WTC11 (cell line): ENCODE results near the gene NOC2L. TPM values are rescaled to one million over a fixed set of nuclear protein-coding genes. Genes with fewer than 3 reads are reported as not detected.

Experiments
- ATAC-seq: fragments of 200-7000 bp; cut with Tn5 transposase; 2 replicates; pipeline ENCODE4 v1.10.0; 2021; ENCODE audit warnings: mild to moderate bottlenecking, moderate library complexity
- CTCF ChIA-PET: fragments of 300-600 bp; sonication (Branson Sonifier 250); formaldehyde crosslinking; loops from one replicate; lab custom pipeline; 2021; ENCODE audit warnings: antibody characterized with exemption; lab: Charles Lee
- POLR2A ChIA-PET: fragments of 350-600 bp; sonication (Branson Sonifier 250); formaldehyde crosslinking; loops from one replicate; lab custom pipeline; 2021; ENCODE audit warnings: antibody characterized with exemption; lab: Charles Lee
- DNase-seq: peaks from one replicate; pipeline ENCODE4 v3.0.0; 2021; ENCODE audit warnings: low spot score
- H3K27ac Mint-ChIP-seq: 2 replicates; pipeline ENCODE4 v1.8.0; 2021; ENCODE audit warnings: mixed read lengths
- H3K27me3 Mint-ChIP-seq: 2 replicates; pipeline ENCODE4 v1.8.0; 2021; ENCODE audit warnings: low read depth, mild to moderate bottlenecking, moderate library complexity, mixed read lengths
- H3K36me3 Mint-ChIP-seq: 2 replicates; pipeline ENCODE4 v1.8.0; 2021; ENCODE audit warnings: mixed read lengths
- H3K4me1 Mint-ChIP-seq: 2 replicates; pipeline ENCODE4 v1.8.0; 2022; ENCODE audit warnings: mixed read lengths
- H3K4me3 Mint-ChIP-seq: 2 replicates; pipeline ENCODE4 v1.8.0; 2021; ENCODE audit warnings: mild to moderate bottlenecking, moderate library complexity, mixed read lengths
- H3K9me3 Mint-ChIP-seq: 2 replicates; pipeline ENCODE4 v1.8.0; 2021; ENCODE audit warnings: mixed read lengths
- CREM ChIP-seq: sonication (generic); formaldehyde crosslinking; IDR thresholded peaks from 2 replicates; pipeline ENCODE4 v1.8.1; 2022; ENCODE audit warnings: mild to moderate bottlenecking, missing genetic modification reagents, moderate library complexity
- EMX1 ChIP-seq: fragments of 250-450 bp; sonication (Bioruptor Pico); IDR thresholded peaks from 2 replicates; pipeline ENCODE4 v1.8.0; 2021; ENCODE audit warnings: mild to moderate bottlenecking
- FOXJ3 ChIP-seq: sonication (generic); formaldehyde crosslinking; IDR thresholded peaks from 2 replicates; pipeline ENCODE4 v1.9.0; 2021; ENCODE audit warnings: missing genetic modification reagents, mild to moderate bottlenecking, borderline replicate concordance
- FOXK1 ChIP-seq: sonication (generic); formaldehyde crosslinking; IDR thresholded peaks from 2 replicates; pipeline ENCODE4 v1.8.0; 2022; ENCODE audit warnings: mild to moderate bottlenecking, moderate library complexity, missing genetic modification reagents
- NR2C2 ChIP-seq: sonication (generic); formaldehyde crosslinking; IDR thresholded peaks from 2 replicates; pipeline ENCODE4 v1.8.0; 2022; ENCODE audit warnings: mild to moderate bottlenecking, missing genetic modification reagents
- RELA ChIP-seq: sonication (generic); formaldehyde crosslinking; IDR thresholded peaks from 2 replicates; pipeline ENCODE4 v1.8.1; 2022; ENCODE audit warnings: missing genetic modification reagents, mild to moderate bottlenecking, borderline replicate concordance
- SMAD3 ChIP-seq: sonication (generic); formaldehyde crosslinking; IDR thresholded peaks from 2 replicates; pipeline ENCODE4 v1.8.0; 2022; ENCODE audit warnings: missing genetic modification reagents, mild to moderate bottlenecking, borderline replicate concordance
- ZNF232 ChIP-seq: sonication (generic); formaldehyde crosslinking; IDR thresholded peaks from 2 replicates; pipeline ENCODE4 v1.8.0; 2022; ENCODE audit warnings: mild to moderate bottlenecking, missing genetic modification reagents
- ZNF416 ChIP-seq: fragments of 250-450 bp; sonication (Bioruptor Pico); IDR thresholded peaks from 2 replicates; pipeline ENCODE4 v1.9.0; 2021; ENCODE audit warnings: mild to moderate bottlenecking, inconsistent platforms
- total RNA-seq: library from RNA; stranded (reverse); gene quantifications from 3 replicates; pipeline ENCODE4 v1.2.3, GENCODE V29; 2021
- TF ChIP-seq, protein P1 (sequence below): fragments of 250-450 bp; sonication (Bioruptor Pico); IDR thresholded peaks from 2 replicates; pipeline ENCODE4 v1.9.0; 2021; ENCODE audit warnings: mild to moderate bottlenecking
- TF ChIP-seq, protein P2 (sequence below): sonication (generic); formaldehyde crosslinking; IDR thresholded peaks from 2 replicates; pipeline ENCODE4 v1.8.0; 2022; ENCODE audit warnings: mild to moderate bottlenecking, missing genetic modification reagents
- TF ChIP-seq, protein P3 (sequence below): sonication (generic); formaldehyde crosslinking; IDR thresholded peaks from 2 replicates; pipeline ENCODE4 v1.8.0; 2022; ENCODE audit warnings: mild to moderate bottlenecking, missing genetic modification reagents
- TF ChIP-seq, protein P4 (sequence below): fragments of 250-450 bp; sonication (Bioruptor Pico); IDR thresholded peaks from 2 replicates; pipeline ENCODE4 v1.9.0; 2021; ENCODE audit warnings: moderate library complexity, mild to moderate bottlenecking, inconsistent platforms, borderline replicate concordance
- TF ChIP-seq, protein P5 (sequence below): sonication (generic); formaldehyde crosslinking; IDR thresholded peaks from 2 replicates; pipeline ENCODE4 v1.8.1; 2022; ENCODE audit warnings: mild to moderate bottlenecking, missing genetic modification reagents, moderate library complexity, borderline replicate concordance
- TF ChIP-seq, protein P6 (sequence below): fragments of 250-450 bp; sonication (Bioruptor Pico); IDR thresholded peaks from 2 replicates; pipeline ENCODE4 v2.1.2; 2022; ENCODE audit warnings: mild to moderate bottlenecking, moderate library complexity
- TF ChIP-seq, protein P7 (sequence below): sonication (generic); formaldehyde crosslinking; IDR thresholded peaks from 2 replicates; pipeline ENCODE4 v1.8.1; 2022; ENCODE audit warnings: mild to moderate bottlenecking, moderate library complexity, missing genetic modification reagents
- TF ChIP-seq, protein P8 (sequence below): sonication (generic); formaldehyde crosslinking; IDR thresholded peaks from 2 replicates; pipeline ENCODE4 v1.8.1; 2023; ENCODE audit warnings: mild to moderate bottlenecking, missing genetic modification reagents, moderate library complexity

Gene NOC2L
- total RNA-seq, 1 experiment from 2014 or later, result 182 TPM

DNA sequence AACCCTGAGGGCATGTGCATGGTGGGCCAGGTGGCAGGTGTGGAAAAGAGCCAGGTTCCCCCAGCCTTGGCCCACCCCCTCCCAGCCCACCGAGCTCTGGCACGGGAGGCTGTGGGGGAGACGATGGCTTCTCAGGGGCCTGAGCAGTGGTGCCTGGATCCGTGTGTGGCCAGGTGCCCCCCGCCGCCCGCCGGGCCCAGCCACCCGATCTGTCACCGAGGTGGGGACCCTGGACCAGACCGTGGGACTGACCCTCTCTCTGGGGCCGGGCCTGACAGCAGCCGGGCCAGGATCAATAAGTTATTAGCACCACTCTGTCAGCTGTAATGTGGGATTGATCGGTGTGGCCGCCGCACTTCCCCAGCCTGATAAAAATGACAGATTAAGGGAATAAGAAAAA lies 21.5 kb downstream of the NOC2L start:
- DNase-seq, result no peak
- Mint-ChIP-seq H3K4me3 (no peak overlapping the region), H3K27ac (no peak overlapping the region), H3K36me3 (no peaks in the 10 kb centered on the region), H3K27me3 (peaks cover 74% of the 10 kb centered on the region), H3K4me1 (peaks cover 15% of the 10 kb centered on the region), H3K9me3 (no peaks in the 10 kb centered on the region)
- TF ChIP-seq FOXJ3 (no peak), EMX1 (no peak), ZNF232 (CRISPR knock-in tag) (no peak), ZNF416 (CRISPR knock-in tag) (no peak)
- TF ChIP-seq, protein P1, sequence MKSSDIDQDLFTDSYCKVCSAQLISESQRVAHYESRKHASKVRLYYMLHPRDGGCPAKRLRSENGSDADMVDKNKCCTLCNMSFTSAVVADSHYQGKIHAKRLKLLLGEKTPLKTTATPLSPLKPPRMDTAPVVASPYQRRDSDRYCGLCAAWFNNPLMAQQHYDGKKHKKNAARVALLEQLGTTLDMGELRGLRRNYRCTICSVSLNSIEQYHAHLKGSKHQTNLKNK (CRISPR knock-in tag), result no peak
- TF ChIP-seq, protein P2, sequence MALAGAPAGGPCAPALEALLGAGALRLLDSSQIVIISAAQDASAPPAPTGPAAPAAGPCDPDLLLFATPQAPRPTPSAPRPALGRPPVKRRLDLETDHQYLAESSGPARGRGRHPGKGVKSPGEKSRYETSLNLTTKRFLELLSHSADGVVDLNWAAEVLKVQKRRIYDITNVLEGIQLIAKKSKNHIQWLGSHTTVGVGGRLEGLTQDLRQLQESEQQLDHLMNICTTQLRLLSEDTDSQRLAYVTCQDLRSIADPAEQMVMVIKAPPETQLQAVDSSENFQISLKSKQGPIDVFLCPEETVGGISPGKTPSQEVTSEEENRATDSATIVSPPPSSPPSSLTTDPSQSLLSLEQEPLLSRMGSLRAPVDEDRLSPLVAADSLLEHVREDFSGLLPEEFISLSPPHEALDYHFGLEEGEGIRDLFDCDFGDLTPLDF (CRISPR knock-in tag), result no peak
- TF ChIP-seq, protein P3, sequence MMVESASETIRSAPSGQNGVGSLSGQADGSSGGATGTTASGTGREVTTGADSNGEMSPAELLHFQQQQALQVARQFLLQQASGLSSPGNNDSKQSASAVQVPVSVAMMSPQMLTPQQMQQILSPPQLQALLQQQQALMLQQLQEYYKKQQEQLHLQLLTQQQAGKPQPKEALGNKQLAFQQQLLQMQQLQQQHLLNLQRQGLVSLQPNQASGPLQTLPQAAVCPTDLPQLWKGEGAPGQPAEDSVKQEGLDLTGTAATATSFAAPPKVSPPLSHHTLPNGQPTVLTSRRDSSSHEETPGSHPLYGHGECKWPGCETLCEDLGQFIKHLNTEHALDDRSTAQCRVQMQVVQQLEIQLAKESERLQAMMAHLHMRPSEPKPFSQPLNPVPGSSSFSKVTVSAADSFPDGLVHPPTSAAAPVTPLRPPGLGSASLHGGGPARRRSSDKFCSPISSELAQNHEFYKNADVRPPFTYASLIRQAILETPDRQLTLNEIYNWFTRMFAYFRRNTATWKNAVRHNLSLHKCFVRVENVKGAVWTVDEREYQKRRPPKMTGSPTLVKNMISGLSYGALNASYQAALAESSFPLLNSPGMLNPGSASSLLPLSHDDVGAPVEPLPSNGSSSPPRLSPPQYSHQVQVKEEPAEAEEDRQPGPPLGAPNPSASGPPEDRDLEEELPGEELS, result no peak
- TF ChIP-seq, protein P4, sequence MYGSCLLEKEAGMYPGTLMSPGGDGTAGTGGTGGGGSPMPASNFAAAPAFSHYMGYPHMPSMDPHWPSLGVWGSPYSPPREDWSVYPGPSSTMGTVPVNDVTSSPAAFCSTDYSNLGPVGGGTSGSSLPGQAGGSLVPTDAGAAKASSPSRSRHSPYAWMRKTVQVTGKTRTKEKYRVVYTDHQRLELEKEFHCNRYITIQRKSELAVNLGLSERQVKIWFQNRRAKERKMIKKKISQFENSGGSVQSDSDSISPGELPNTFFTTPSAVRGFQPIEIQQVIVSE (CRISPR knock-in tag), result no peak
- TF ChIP-seq, protein P5, sequence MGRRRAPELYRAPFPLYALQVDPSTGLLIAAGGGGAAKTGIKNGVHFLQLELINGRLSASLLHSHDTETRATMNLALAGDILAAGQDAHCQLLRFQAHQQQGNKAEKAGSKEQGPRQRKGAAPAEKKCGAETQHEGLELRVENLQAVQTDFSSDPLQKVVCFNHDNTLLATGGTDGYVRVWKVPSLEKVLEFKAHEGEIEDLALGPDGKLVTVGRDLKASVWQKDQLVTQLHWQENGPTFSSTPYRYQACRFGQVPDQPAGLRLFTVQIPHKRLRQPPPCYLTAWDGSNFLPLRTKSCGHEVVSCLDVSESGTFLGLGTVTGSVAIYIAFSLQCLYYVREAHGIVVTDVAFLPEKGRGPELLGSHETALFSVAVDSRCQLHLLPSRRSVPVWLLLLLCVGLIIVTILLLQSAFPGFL (CRISPR knock-in tag), result no peak
- TF ChIP-seq, protein P6, sequence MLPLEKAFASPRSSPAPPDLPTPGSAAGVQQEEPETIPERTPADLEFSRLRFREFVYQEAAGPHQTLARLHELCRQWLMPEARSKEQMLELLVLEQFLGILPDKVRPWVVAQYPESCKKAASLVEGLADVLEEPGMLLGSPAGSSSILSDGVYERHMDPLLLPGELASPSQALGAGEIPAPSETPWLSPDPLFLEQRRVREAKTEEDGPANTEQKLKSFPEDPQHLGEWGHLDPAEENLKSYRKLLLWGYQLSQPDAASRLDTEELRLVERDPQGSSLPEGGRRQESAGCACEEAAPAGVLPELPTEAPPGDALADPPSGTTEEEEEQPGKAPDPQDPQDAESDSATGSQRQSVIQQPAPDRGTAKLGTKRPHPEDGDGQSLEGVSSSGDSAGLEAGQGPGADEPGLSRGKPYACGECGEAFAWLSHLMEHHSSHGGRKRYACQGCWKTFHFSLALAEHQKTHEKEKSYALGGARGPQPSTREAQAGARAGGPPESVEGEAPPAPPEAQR (CRISPR knock-in tag), result no peak
- CTCF ChIA-PET, result interaction anchor here (0.9 to 4.0 kb wide), 5 partner anchors 18 to 82 kb away, joined by 3 to 40 read pairs (median 7); partner anchors contain the start of gene AGRN
- POLR2A ChIA-PET, result no interaction called here
- ATAC-seq, result no peak

DNA sequence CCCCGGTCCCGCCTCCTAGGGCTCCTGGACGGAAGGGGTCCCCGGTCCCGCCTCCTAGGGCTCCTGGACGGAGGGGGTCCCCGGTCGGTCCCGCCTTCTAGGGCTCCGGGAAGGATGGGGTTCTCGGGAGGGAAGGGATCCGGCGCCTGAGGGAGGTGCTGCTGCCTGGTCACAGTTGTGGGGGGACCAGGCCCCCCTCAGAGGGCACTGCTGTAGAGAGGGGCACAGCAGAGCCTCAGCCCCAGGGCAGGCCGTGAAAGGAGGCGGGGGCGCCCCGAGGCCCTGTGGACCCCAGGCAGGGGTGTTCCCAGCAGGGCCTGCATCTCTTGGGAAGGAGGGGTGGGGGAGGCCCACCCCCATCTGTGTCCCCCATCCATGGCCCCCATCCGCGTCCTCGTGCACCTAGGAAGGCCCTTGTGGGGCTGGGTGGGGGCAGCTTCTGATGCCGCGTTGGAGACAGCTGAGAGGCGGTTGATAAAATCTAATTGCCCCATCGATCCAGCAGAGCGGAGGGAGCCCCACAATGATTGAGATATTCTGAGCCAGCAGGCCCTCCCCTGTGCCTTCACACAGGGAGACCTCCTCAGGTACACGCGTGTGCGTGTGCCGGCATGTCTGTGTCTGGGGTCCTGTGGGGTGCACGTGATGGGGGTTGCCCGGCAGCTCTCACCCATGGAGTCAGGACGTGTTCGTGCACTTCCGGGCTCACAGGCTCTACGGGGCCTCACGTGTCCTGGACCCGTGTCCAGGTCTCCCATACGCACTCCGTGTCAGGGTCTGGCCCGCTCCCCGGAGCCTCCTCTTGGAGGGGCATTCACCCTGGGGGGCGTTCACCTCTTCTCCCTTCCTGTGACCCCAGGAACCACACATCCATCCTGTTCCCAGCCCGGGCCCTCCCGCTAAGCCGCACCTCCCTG lies 22.4 kb downstream of the NOC2L start:
- ChIA-PET POLR2A (no interaction called here), CTCF (no interaction called here)
- Mint-ChIP-seq H3K27ac (no peak overlapping the region), H3K36me3 (no peaks in the 10 kb centered on the region), H3K27me3 (peaks cover 83% of the 10 kb centered on the region), H3K4me1 (peaks cover 15% of the 10 kb centered on the region), H3K4me3 (no peak overlapping the region), H3K9me3 (no peaks in the 10 kb centered on the region)
- ATAC-seq (no peak), DNase-seq (no peak)
- TF ChIP-seq, protein P7, sequence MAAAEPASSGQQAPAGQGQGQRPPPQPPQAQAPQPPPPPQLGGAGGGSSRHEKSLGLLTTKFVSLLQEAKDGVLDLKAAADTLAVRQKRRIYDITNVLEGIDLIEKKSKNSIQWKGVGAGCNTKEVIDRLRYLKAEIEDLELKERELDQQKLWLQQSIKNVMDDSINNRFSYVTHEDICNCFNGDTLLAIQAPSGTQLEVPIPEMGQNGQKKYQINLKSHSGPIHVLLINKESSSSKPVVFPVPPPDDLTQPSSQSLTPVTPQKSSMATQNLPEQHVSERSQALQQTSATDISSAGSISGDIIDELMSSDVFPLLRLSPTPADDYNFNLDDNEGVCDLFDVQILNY, result no peak
- TF ChIP-seq FOXK1 (CRISPR knock-in tag) (no peak), CREM (CRISPR knock-in tag) (no peak), RELA (CRISPR knock-in tag) (no peak), NR2C2 (no peak), SMAD3 (CRISPR knock-in tag) (no peak)
- TF ChIP-seq, protein P3, result no peak
- TF ChIP-seq, protein P8, sequence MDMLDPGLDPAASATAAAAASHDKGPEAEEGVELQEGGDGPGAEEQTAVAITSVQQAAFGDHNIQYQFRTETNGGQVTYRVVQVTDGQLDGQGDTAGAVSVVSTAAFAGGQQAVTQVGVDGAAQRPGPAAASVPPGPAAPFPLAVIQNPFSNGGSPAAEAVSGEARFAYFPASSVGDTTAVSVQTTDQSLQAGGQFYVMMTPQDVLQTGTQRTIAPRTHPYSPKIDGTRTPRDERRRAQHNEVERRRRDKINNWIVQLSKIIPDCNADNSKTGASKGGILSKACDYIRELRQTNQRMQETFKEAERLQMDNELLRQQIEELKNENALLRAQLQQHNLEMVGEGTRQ (CRISPR knock-in tag), result no peak
